Uterus (tissue), 4 donors: ENCODE data around the gene PRKG1. TPM values are rescaled to one million over a fixed set of nuclear protein-coding genes. Genes with fewer than 3 reads are reported as not detected.

Experiments
- DNase-seq, 2 donors: peaks; one replicate each; pipeline ENCODE4 v3.0.0-alpha.2; 2019 to 2020
- H3K27ac ChIP-seq, 2 donors: fragments of 200-600 bp; sonication (generic); 1 replicate in 1 of 2; 2 replicates in 1 of 2; pipeline ENCODE4 v1.5.1; 2016 to 2018
- H3K27me3 ChIP-seq, 2 donors: fragments of 200-600 bp; sonication (generic); one replicate each; pipeline ENCODE4 v1.5.1; 2018 to 2019; ENCODE audit warnings: control low read depth in 1 of 2
- H3K36me3 ChIP-seq, 2 donors: fragments of 200-600 bp; sonication (generic); one replicate each; pipeline ENCODE4 v1.5.1; 2019; ENCODE audit warnings: control low read depth in 1 of 2
- H3K4me1 ChIP-seq, 2 donors: fragments of 200-600 bp; sonication (generic); one replicate each; pipeline ENCODE4 v1.5.1; 2018 to 2019; ENCODE audit warnings: control low read depth in 1 of 2
- H3K4me3 ChIP-seq, 2 donors: fragments of 200-600 bp; sonication (generic); 1 replicate in 1 of 2; 2 replicates in 1 of 2; pipeline ENCODE4 v1.5.1; 2018 to 2019; ENCODE audit warnings: mild to moderate bottlenecking in 1 of 2
- H3K9me3 ChIP-seq, 2 donors: fragments of 200-600 bp; sonication (generic); one replicate each; pipeline ENCODE4 v1.5.1; 2019; ENCODE audit warnings: control low read depth in 1 of 2
- CTCF ChIP-seq, 4 experiments: fragments of 200-600 bp in 2 of 4; fragments of 450-650 bp in 2 of 4; sonication (generic) in 2 of 4; IDR thresholded peaks; one replicate each; pipeline ENCODE4 v1.5.1; 2016 to 2019; ENCODE audit warnings: antibody characterized with exemption in 4 of 4, mild to moderate bottlenecking in 2 of 4, moderate library complexity in 1 of 4
- POLR2A ChIP-seq, 2 donors: fragments of 450-650 bp; IDR thresholded peaks; one replicate each; pipeline ENCODE4 v1.6.1; 2016; ENCODE audit warnings: antibody characterized with exemption in 2 of 2, mild to moderate bottlenecking in 1 of 2, moderate library complexity in 1 of 2
- intact Hi-C: fragments of 100-400 bp; cut with DNase I; formaldehyde crosslinking; loops from one replicate; pipeline ENCODE4 v1.15.1; 2023; ENCODE audit warnings: low total_unique reads
- total RNA-seq, 4 donors: library from RNA; depleted of rRNA in 3 of 4; stranded (reverse); fragments of >200 nt in 3 of 4; gene quantifications; one replicate each; pipeline versions ENCODE4 v1.1.0 to v1.2.4, GENCODE V29; 2014 to 2023
- donor health status: DM: yes; HTN: yes; CAD: no.

The PRKG1 gene
- total RNA-seq, 4 donors from 2014 or later, result 32.4 to 136 (median 69.6) TPM

GRCh38 chr10:52335665-52336064, 1261.4 kb downstream of the PRKG1 start:
- intact Hi-C loops, result no loop called here
- Histone ChIP-seq H3K4me1 (no peaks in the 10 kb centered on the region), H3K27me3 (no peaks in the 10 kb centered on the region), H3K9me3 (no peaks in the 10 kb centered on the region), H3K4me3 (no peak overlapping the region), H3K27ac (no peak overlapping the region), H3K36me3 (no peaks in the 10 kb centered on the region)
- TF ChIP-seq CTCF (IDR thresholded peaks at IDR 0.05) (no peak), POLR2A (IDR thresholded peaks at IDR 0.05) (no peak)
- DNase-seq, result no peak

- Histone ChIP-seq H3K4me1 (no peaks in the 10 kb centered on the region), H3K4me3 (no peak overlapping the region), H3K36me3 (no peaks in the 10 kb centered on the region), H3K27me3 (no peaks in the 10 kb centered on the region), H3K9me3 (no peaks in the 10 kb centered on the region), H3K27ac (no peak overlapping the region)
- no peak for DNase-seq
- TF ChIP-seq POLR2A (IDR thresholded peaks at IDR 0.05), result no peak
- no peak for TF ChIP-seq CTCF (IDR thresholded peaks at IDR 0.05)
- intact Hi-C loops, result no loop called here
These were observed 1262.9 kb downstream of the PRKG1 start for GRCh38 chr10:52337225-52337624.

- TF ChIP-seq CTCF (IDR thresholded peaks at IDR 0.05), result no peak
- no peak for TF ChIP-seq POLR2A (IDR thresholded peaks at IDR 0.05)
- Histone ChIP-seq H3K4me1 (no peaks in the 10 kb centered on the region), H3K36me3 (no peaks in the 10 kb centered on the region), H3K9me3 (no peaks in the 10 kb centered on the region), H3K4me3 (no peak overlapping the region), H3K27me3 (no peaks in the 10 kb centered on the region), H3K27ac (no peak overlapping the region)
- no peak for DNase-seq
- intact Hi-C loops, result no loop called here
These were observed 1269.2 kb downstream of the PRKG1 start for GRCh38 chr10:52343439-52343838.

GRCh38 chr10:52346394-52347326, 1272.4 kb downstream of the PRKG1 start:
- no peak for DNase-seq
- intact Hi-C loops, result no loop called here
- Histone ChIP-seq H3K27me3 (no peaks in the 10 kb centered on the region), H3K9me3 (no peaks in the 10 kb centered on the region), H3K4me1 (no peaks in the 10 kb centered on the region), H3K4me3 (no peak overlapping the region), H3K27ac (no peak overlapping the region), H3K36me3 (no peaks in the 10 kb centered on the region)
- TF ChIP-seq CTCF (IDR thresholded peaks at IDR 0.05) (no peak), POLR2A (IDR thresholded peaks at IDR 0.05) (no peak)

- Histone ChIP-seq H3K27ac (no peak overlapping the region), H3K9me3 (no peaks in the 10 kb centered on the region), H3K36me3 (no peaks in the 10 kb centered on the region), H3K4me3 (no peak overlapping the region), H3K4me1 (no peaks in the 10 kb centered on the region), H3K27me3 (no peaks in the 10 kb centered on the region)
- DNase-seq, result no peak
- intact Hi-C loops, result no loop called here
- TF ChIP-seq POLR2A (IDR thresholded peaks at IDR 0.05), result no peak
- no peak for TF ChIP-seq CTCF (IDR thresholded peaks at IDR 0.05)
These were observed 1273.0 kb downstream of the PRKG1 start for GRCh38 chr10:52347327-52347667.
